HCT116 (cell line): ENCODE results near the gene ZNF445. TPM values are rescaled to one million over a fixed set of nuclear protein-coding genes. Genes with fewer than 3 reads are reported as not detected.

Experiments used
- ATAC-seq: fragments of 200-7000 bp; cut with Tn5 transposase; 2 replicates; pipeline ENCODE4 v1.9.1; 2020; ENCODE audit warnings: mild to moderate bottlenecking, moderate library complexity
- BruUV-seq: library from RNA; stranded (reverse); fragments of 400-500 nt; replicated peaks from 2 replicates; lab custom pipeline; 2021; lab: Mats Ljungman, UMichigan
- CTCF ChIA-PET: fragments of 300-600 bp; sonication (Branson Sonifier 250); formaldehyde crosslinking; loops from one replicate; lab custom pipeline; 2021; ENCODE audit warnings: antibody characterized with exemption; lab: Charles Lee
- POLR2A ChIA-PET: fragments of 300-600, 350-600 bp; sonication (Branson Sonifier 250); formaldehyde crosslinking; loops from one replicate; lab custom pipeline; 2021; ENCODE audit warnings: antibody characterized with exemption; lab: Charles Lee
- RAD21 ChIA-PET, 2 experiments: fragments of 300-600 bp; sonication (Branson Sonifier 250); formaldehyde crosslinking; loops; one replicate each; lab custom pipeline; 2023; ENCODE audit warnings: low total read pairs in 2 of 2; ENCODE audit not compliant: uncharacterized antibody in 2 of 2, unreplicated experiment in 2 of 2, low non-redundant PET in 1 of 2; lab: Charles Lee
- DNase-seq: peaks from one replicate; pipeline ENCODE4 v3.0.0-alpha.2; 2010; ENCODE audit warnings: low read depth, low spot score
- H2AFZ ChIP-seq: fragments of 200-600 bp; shearing (Covaris generic), sonication (generic); 2 replicates; pipeline ENCODE4 v1.6.1; 2017; ENCODE audit warnings: low read depth, mixed run types, mixed read lengths, antibody characterized with exemption, low read length; ENCODE audit not compliant: poor library complexity, severe bottlenecking
- H3K27ac ChIP-seq: 2 replicates; pipeline ENCODE4 v1.5.1; 2012; ENCODE audit warnings: low read depth, low read length
- H3K27me3 ChIP-seq: fragments of 200-600 bp; sonication (generic); 2 replicates; pipeline ENCODE4 v1.6.1; 2016; ENCODE audit warnings: mixed run types, low read length, mixed read lengths; ENCODE audit not compliant: insufficient read depth
- H3K36me3 ChIP-seq, 2 experiments: fragments of 200-500 bp in 1 of 2; fragments of 200-600 bp in 1 of 2; sonication (Bioruptor generic) in 1 of 2; sonication (generic) in 1 of 2; 2 replicates each; pipeline versions ENCODE4 v1.5.1 to v1.6.1; 2014 to 2016; ENCODE audit warnings: low read length in 2 of 2, inconsistent platforms in 1 of 2, mixed read lengths in 1 of 2, mixed run types in 1 of 2; ENCODE audit not compliant: insufficient read depth in 2 of 2, control insufficient read depth in 1 of 2
- H3K4me1 ChIP-seq, 2 experiments: fragments of 200-600 bp in 1 of 2; sonication (generic) in 1 of 2; 2 replicates each; pipeline versions ENCODE4 v1.5.1 to v1.6.1; 2012 to 2017; ENCODE audit warnings: low read length in 2 of 2, inconsistent platforms in 1 of 2, mild to moderate bottlenecking in 1 of 2, mixed read lengths in 1 of 2, mixed run types in 1 of 2, moderate library complexity in 1 of 2; ENCODE audit not compliant: insufficient read depth in 2 of 2, control insufficient read depth in 1 of 2
- H3K4me2 ChIP-seq: fragments of 200-600 bp; sonication (generic); 2 replicates; pipeline ENCODE4 v1.6.1; 2017; ENCODE audit warnings: mixed run types, low read length, mixed read lengths
- H3K4me3 ChIP-seq, 2 experiments: fragments of 200-600 bp in 1 of 2; sonication (generic) in 1 of 2; replicated peaks in 1 of 2; 2 replicates each; pipeline ENCODE4 v1.5.1; 2011 to 2016; ENCODE audit warnings: low read length in 2 of 2, control low read depth in 1 of 2, low read depth in 1 of 2, mild to moderate bottlenecking in 1 of 2, mixed read lengths in 1 of 2, mixed run types in 1 of 2
- H3K79me2 ChIP-seq: fragments of 200-600 bp; sonication (generic); 2 replicates; pipeline ENCODE4 v1.6.1; 2017; ENCODE audit warnings: mild to moderate bottlenecking, mixed run types, low read length, moderate library complexity, mixed read lengths; ENCODE audit not compliant: insufficient read depth
- H3K9ac ChIP-seq: fragments of 200-600 bp; sonication (generic); 2 replicates; pipeline ENCODE4 v1.6.1; 2016; ENCODE audit warnings: low read length, mixed read lengths
- H3K9me2 ChIP-seq: fragments of 200-600 bp; sonication (generic), shearing (Covaris generic); 2 replicates; pipeline ENCODE4 v1.6.1; 2017; ENCODE audit warnings: mixed run types, mild to moderate bottlenecking, moderate library complexity; ENCODE audit not compliant: insufficient read depth
- H3K9me3 ChIP-seq, 2 experiments: fragments of 200-500 bp in 1 of 2; fragments of 200-600 bp in 1 of 2; sonication (Bioruptor generic) in 1 of 2; sonication (generic) in 1 of 2; 2 replicates each; pipeline ENCODE4 v1.6.1; 2014 to 2017; ENCODE audit warnings: low read length in 2 of 2, mixed read lengths in 2 of 2, inconsistent platforms in 1 of 2, low read depth in 1 of 2, mild to moderate bottlenecking in 1 of 2, mixed run types in 1 of 2, moderate library complexity in 1 of 2; ENCODE audit not compliant: control insufficient read depth in 1 of 2, insufficient read depth in 1 of 2
- H4K20me1 ChIP-seq: fragments of 200-600 bp; sonication (generic), shearing (Covaris generic); 2 replicates; pipeline ENCODE4 v1.6.1; 2017; ENCODE audit warnings: mixed run types, mild to moderate bottlenecking, moderate library complexity; ENCODE audit not compliant: insufficient read depth
- CEBPB ChIP-seq: IDR thresholded peaks from 2 replicates; pipeline ENCODE4 v1.6.1; 2012; ENCODE audit warnings: low read depth
- CTCF ChIP-seq, 3 experiments: fragments of 200-600 bp in 1 of 3; sonication (generic) in 1 of 3; IDR thresholded peaks in 2 of 3; conservative IDR thresholded peaks in 1 of 3; 2 replicates each; pipeline ENCODE4 v1.5.1; 2012 to 2017; ENCODE audit warnings: low read depth in 2 of 3, low read length in 2 of 3, antibody characterized with exemption in 1 of 3, borderline replicate concordance in 1 of 3, control low read depth in 1 of 3, mild to moderate bottlenecking in 1 of 3, mixed read lengths in 1 of 3, mixed run types in 1 of 3, moderate library complexity in 1 of 3; ENCODE audit not compliant: insufficient read depth in 1 of 3
- EGR1 ChIP-seq: IDR thresholded peaks from 2 replicates; pipeline ENCODE4 v1.6.1; 2012; ENCODE audit warnings: low read depth
- ELF1 ChIP-seq: IDR thresholded peaks from 2 replicates; pipeline ENCODE4 v1.6.1; 2012; ENCODE audit warnings: low read depth, borderline replicate concordance
- EZH2 ChIP-seq: fragments of 200-600 bp; sonication (generic); IDR thresholded peaks from 2 replicates; pipeline ENCODE4 v1.6.1; 2017; ENCODE audit warnings: antibody characterized with exemption, mixed run types
- EZH2phosphoT487 ChIP-seq: fragments of 200-600 bp; IDR thresholded peaks from 2 replicates; pipeline ENCODE4 v1.6.1; 2018; ENCODE audit warnings: antibody characterized with exemption, borderline replicate concordance
- FOSL1 ChIP-seq: IDR thresholded peaks from 2 replicates; pipeline ENCODE4 v1.6.1; 2012; ENCODE audit warnings: low read depth
- POLR2A ChIP-seq: IDR thresholded peaks from 2 replicates; pipeline ENCODE4 v1.7.0; 2011; ENCODE audit warnings: borderline replicate concordance; ENCODE audit not compliant: insufficient read depth, insufficient read length; ENCODE audit errors: extremely low read depth
- RAD21 ChIP-seq: IDR thresholded peaks from 2 replicates; pipeline ENCODE4 v1.6.1; 2012; ENCODE audit warnings: low read depth, mild to moderate bottlenecking
- SIN3A ChIP-seq: IDR thresholded peaks from 2 replicates; pipeline ENCODE4 v1.6.1; 2012; ENCODE audit warnings: low read depth
- SP1 ChIP-seq: IDR thresholded peaks from 2 replicates; pipeline ENCODE4 v1.6.1; 2012; ENCODE audit warnings: low read depth
- SRF ChIP-seq: IDR thresholded peaks from 2 replicates; pipeline ENCODE4 v1.6.1; 2012; ENCODE audit warnings: low read depth
- TCF7L2 ChIP-seq: IDR thresholded peaks from 2 replicates; pipeline ENCODE4 v1.7.0; 2011; ENCODE audit warnings: borderline replicate concordance, inconsistent platforms; ENCODE audit not compliant: insufficient read depth, insufficient read length; ENCODE audit errors: extremely low read depth
- YY1 ChIP-seq: IDR thresholded peaks from 2 replicates; pipeline ENCODE4 v1.6.1; 2011; ENCODE audit warnings: low read length, low read depth, moderate library complexity, mild to moderate bottlenecking; ENCODE audit not compliant: insufficient replicate concordance; ENCODE audit errors: extremely low read depth
- ZBTB33 ChIP-seq: IDR thresholded peaks from 2 replicates; pipeline ENCODE4 v1.6.1; 2011; ENCODE audit warnings: mild to moderate bottlenecking, low read length, moderate library complexity; ENCODE audit not compliant: insufficient replicate concordance; ENCODE audit errors: extremely low read depth
- ZFX ChIP-seq: fragments of 450-650 bp; IDR thresholded peaks from 2 replicates; pipeline ENCODE4 v1.6.1; 2017
- intact Hi-C: fragments of 100-400 bp; cut with micrococcal nuclease; formaldehyde crosslinking; loops from 2 replicates; pipeline ENCODE4 v1.10.0; 2022
- total RNA-seq: library from RNA; stranded (reverse); gene quantifications from one replicate; pipeline ENCODE4 v1.2.1, GENCODE V29; 2021; ENCODE audit not compliant: unreplicated experiment
- TF ChIP-seq, protein P1 (sequence below): IDR thresholded peaks from 2 replicates; pipeline ENCODE4 v1.6.1; 2012; ENCODE audit warnings: low read depth

ZNF445 gene
- total RNA-seq, 1 experiment from 2014 or later: 19.9 TPM

GRCh38 chr3:44454258-44454657 lies 23.2 kb downstream of the ZNF445 start (continued):
- TF ChIP-seq, protein P1, sequence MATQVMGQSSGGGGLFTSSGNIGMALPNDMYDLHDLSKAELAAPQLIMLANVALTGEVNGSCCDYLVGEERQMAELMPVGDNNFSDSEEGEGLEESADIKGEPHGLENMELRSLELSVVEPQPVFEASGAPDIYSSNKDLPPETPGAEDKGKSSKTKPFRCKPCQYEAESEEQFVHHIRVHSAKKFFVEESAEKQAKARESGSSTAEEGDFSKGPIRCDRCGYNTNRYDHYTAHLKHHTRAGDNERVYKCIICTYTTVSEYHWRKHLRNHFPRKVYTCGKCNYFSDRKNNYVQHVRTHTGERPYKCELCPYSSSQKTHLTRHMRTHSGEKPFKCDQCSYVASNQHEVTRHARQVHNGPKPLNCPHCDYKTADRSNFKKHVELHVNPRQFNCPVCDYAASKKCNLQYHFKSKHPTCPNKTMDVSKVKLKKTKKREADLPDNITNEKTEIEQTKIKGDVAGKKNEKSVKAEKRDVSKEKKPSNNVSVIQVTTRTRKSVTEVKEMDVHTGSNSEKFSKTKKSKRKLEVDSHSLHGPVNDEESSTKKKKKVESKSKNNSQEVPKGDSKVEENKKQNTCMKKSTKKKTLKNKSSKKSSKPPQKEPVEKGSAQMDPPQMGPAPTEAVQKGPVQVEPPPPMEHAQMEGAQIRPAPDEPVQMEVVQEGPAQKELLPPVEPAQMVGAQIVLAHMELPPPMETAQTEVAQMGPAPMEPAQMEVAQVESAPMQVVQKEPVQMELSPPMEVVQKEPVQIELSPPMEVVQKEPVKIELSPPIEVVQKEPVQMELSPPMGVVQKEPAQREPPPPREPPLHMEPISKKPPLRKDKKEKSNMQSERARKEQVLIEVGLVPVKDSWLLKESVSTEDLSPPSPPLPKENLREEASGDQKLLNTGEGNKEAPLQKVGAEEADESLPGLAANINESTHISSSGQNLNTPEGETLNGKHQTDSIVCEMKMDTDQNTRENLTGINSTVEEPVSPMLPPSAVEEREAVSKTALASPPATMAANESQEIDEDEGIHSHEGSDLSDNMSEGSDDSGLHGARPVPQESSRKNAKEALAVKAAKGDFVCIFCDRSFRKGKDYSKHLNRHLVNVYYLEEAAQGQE: no peak
- TF ChIP-seq EZH2: no peak
- no peak for TF ChIP-seq RAD21
- TF ChIP-seq ELF1: no peak

DNA sequence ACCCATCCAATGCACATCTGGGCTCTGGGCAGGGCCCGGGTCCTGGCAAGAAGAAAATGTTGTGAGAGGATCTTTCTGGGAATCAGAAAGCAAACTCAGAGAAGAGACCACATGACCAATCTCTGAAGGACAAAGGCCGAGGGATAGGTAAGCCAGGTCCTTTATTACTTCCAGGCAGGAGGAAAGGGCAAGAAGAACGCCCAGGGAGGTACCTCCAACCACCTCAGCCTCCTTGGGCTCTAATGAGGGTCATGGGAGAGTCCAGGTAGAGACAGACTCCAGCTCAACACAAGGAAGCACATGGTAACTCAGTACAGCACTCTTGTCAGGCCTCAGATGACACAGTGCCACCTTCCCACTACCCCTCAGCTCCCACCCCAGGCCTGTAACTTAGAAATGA lies 26.0 kb downstream of the ZNF445 start:
- no TSS peak for BruUV-seq
- Histone ChIP-seq H3K9me2 (no peaks in the 10 kb centered on the region), H3K79me2 (peaks cover 12% of the 10 kb centered on the region), H2AFZ (no peak overlapping the region), H3K4me2 (no peak overlapping the region), H3K27me3 (no peaks in the 10 kb centered on the region), H4K20me1 (no peaks in the 10 kb centered on the region), H3K4me1 (no peaks in the 10 kb centered on the region), H3K36me3 (peaks cover 36 to 48% of the 10 kb centered on the region in 2 experiments), H3K9me3 (no peaks in the 10 kb centered on the region), H3K27ac (no peak overlapping the region), H3K9ac (no peak overlapping the region), H3K4me3 (no peak overlapping the region)
- ChIA-PET CTCF (no interaction called here), RAD21 (no interaction called here), POLR2A (no interaction called here)
- DNase-seq (no peak), ATAC-seq (no peak)
- intact Hi-C loops: no loop called here
- no peak for TF ChIP-seq EZH2
- no peak for TF ChIP-seq SP1
- TF ChIP-seq EGR1: no peak
- no peak for TF ChIP-seq ZBTB33
- TF ChIP-seq FOSL1: no peak
- TF ChIP-seq TCF7L2: no peak
- no peak for TF ChIP-seq SRF
- TF ChIP-seq EZH2phosphoT487: no peak
- TF ChIP-seq POLR2A: no peak
- no peak for TF ChIP-seq YY1
- no peak for TF ChIP-seq CTCF (IDR thresholded peaks at IDR 0.05 in 2 of 3, conservative IDR thresholded peaks at IDR 0.05 in 1 of 3; ENCODE audit: borderline replicate concordance in 1 of 3, insufficient read depth in 1 of 3, low read depth in 2 of 3, low read length in 2 of 3)
- no peak for TF ChIP-seq ZFX
- no peak for TF ChIP-seq ELF1
- no peak for TF ChIP-seq CEBPB
- no peak for TF ChIP-seq SIN3A
